ENCODE results near the gene FAM124A. TPM values are rescaled to one million over a fixed set of nuclear protein-coding genes. Genes with fewer than 3 reads are reported as not detected.

Gene FAM124A
- total RNA-seq, 4 donors from 2014 or later: 0.35 to 3.2 (median 1.5) TPM

DNA sequence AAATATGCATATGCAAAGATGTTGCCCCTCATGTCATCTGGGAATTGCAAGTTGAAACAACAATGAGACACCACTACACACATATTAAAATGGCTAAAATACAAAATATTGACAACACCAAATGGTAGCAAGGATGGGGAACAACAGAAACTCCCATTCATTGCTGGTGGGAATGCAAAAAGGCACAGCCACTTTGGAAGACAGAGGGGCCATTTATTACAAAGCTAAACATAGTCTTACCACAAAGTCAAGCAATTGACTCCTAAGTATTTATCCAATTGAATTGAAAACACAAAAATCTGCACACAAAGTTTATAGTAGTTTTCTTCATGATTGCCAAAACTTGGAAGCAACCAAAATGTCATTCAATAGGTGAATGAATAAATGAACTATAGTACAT lies 111.2 kb downstream of the FAM124A start:
- Histone ChIP-seq H3K9me3 (no peaks in the 10 kb centered on the region), H3K27ac (no peak overlapping the region), H3K4me1 (no peaks in the 10 kb centered on the region), H3K36me3 (no peaks in the 10 kb centered on the region), H3K4me3 (no peak overlapping the region), H3K27me3 (no peaks in the 10 kb centered on the region)
- TF ChIP-seq, protein P1, sequence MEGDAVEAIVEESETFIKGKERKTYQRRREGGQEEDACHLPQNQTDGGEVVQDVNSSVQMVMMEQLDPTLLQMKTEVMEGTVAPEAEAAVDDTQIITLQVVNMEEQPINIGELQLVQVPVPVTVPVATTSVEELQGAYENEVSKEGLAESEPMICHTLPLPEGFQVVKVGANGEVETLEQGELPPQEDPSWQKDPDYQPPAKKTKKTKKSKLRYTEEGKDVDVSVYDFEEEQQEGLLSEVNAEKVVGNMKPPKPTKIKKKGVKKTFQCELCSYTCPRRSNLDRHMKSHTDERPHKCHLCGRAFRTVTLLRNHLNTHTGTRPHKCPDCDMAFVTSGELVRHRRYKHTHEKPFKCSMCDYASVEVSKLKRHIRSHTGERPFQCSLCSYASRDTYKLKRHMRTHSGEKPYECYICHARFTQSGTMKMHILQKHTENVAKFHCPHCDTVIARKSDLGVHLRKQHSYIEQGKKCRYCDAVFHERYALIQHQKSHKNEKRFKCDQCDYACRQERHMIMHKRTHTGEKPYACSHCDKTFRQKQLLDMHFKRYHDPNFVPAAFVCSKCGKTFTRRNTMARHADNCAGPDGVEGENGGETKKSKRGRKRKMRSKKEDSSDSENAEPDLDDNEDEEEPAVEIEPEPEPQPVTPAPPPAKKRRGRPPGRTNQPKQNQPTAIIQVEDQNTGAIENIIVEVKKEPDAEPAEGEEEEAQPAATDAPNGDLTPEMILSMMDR (IDR thresholded peaks at IDR 0.05): no peak
- TF ChIP-seq POLR2A (IDR thresholded peaks at IDR 0.05): no peak
- DNase-seq: no peak

DNA sequence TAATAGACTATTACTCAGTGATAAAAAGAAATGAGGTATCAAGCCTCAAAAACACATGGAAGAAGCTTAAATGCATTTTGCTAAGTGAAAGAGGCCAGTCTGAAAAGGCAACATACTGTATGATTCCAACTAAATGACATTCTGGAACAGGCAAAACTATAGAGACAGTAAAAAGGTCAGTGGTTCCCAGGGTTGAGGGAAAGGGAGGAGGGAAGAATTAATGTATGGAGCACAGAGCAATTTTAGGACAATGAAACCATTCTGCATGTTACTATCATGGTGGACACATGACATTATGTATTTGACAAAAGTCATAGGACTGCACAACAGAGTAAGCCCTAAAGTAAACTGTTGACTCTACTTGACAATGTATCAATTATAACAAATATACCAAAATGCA lies 111.6 kb downstream of the FAM124A start:
- TF ChIP-seq POLR2A (IDR thresholded peaks at IDR 0.05): no peak
- TF ChIP-seq, protein P1 (IDR thresholded peaks at IDR 0.05): no peak
- H3K9me3 ChIP-seq: no peaks in the 10 kb centered on the region
- no peak for DNase-seq
- H3K27me3 ChIP-seq: no peaks in the 10 kb centered on the region
- H3K4me3 ChIP-seq: no peak overlapping the region
- no peaks in the 10 kb centered on the region for H3K4me1 ChIP-seq
- H3K36me3 ChIP-seq: no peaks in the 10 kb centered on the region
- no peak overlapping the region for H3K27ac ChIP-seq

Small RNA genes within 50 kb of the gene (small RNA-seq; reads per million reads assigned to genes)
- 0 reads per million in 2 donors for gene PRELID3BP2

Other genes with a start within 250 kb of the FAM124A start
- gene C13orf42, start 111.1 kb upstream of the FAM124A start, total RNA-seq: not detected
- not detected for gene SERPINE3, start 117.3 kb downstream of the FAM124A start, total RNA-seq
- 10 to 100 TPM; 28.9 to 46.4 (median 33.5) TPM for gene INTS6, start 230.6 kb downstream of the FAM124A start, total RNA-seq